Measurements from ENCODE around the gene FANCM.
"Not testable (repeated sequence)": the region's sequence is repeated elsewhere in the genome, so short reads cannot be mapped to it uniquely, and the experiment has no call there.

Gene FANCM

GRCh38 chr14:45212231-45212630 is 76.5 kb downstream of the FANCM start:
- in situ Hi-C loops (cut with MboI; ENCODE audit: low pct_unique_long_range_greater_than_20kb, low sequenced_read_pairs) = no loop called here
- no peak for DNase-seq

GRCh38 chr14:45213716-45214115 is 78.0 kb downstream of the FANCM start:
- DNase-seq; in situ Hi-C loops (cut with MboI; ENCODE audit: low pct_unique_long_range_greater_than_20kb, low sequenced_read_pairs): not testable (repeated sequence)

GRCh38 chr14:45214341-45214740 is 78.6 kb downstream of the FANCM start:
- in situ Hi-C loops (cut with MboI; ENCODE audit: low pct_unique_long_range_greater_than_20kb, low sequenced_read_pairs); DNase-seq: not testable (repeated sequence)

DNA sequence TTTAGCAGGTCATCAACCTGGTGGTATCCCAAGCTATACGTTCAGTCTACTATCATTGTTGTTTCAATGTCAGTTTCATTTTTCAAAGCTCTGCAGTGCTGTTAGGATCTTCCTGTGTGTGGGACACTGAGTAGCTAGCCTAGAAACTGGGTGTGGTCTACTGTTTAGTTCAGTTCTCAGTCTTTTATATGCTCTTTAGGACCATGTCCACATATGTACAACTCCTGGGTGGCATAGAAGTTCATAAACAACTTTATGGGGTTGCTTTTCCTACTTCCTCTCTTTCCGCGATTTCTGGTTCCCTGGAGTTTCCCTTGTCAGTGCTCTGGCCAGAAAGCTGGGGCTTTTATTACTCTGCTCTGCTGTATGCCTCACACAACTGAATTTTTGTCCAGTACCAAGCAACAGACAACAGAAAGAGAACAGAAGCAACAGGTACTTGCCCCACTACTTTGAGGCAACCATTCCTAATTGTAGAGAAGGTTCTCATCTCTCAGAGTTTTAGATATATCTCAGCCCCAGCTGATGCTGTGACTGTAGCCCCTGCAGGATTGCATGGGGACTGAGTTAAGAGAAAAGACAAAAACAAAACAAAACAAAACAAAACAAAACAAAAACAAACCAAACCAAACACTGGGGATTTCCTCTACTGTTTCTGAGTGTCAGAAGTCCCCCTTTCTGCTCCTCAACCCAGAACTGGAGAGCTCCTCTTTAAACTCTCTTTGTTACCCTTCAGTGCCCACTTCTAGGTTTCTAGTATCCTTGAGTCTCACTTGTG is 86.9 kb downstream of the FANCM start:
- in situ Hi-C loops (cut with MboI; ENCODE audit: low pct_unique_long_range_greater_than_20kb, low sequenced_read_pairs) = no loop called here
- no peak for DNase-seq

- DNase-seq = no peak
- in situ Hi-C loops (cut with MboI; ENCODE audit: low pct_unique_long_range_greater_than_20kb, low sequenced_read_pairs) = no loop called here
Measured at GRCh38 chr14:45227566-45227965, 91.8 kb downstream of the FANCM start.

GRCh38 chr14:45238988-45239387 is 103.3 kb downstream of the FANCM start:
- in situ Hi-C loops (cut with MboI; ENCODE audit: low pct_unique_long_range_greater_than_20kb, low sequenced_read_pairs) = no loop called here
- no peak for DNase-seq

DNA sequence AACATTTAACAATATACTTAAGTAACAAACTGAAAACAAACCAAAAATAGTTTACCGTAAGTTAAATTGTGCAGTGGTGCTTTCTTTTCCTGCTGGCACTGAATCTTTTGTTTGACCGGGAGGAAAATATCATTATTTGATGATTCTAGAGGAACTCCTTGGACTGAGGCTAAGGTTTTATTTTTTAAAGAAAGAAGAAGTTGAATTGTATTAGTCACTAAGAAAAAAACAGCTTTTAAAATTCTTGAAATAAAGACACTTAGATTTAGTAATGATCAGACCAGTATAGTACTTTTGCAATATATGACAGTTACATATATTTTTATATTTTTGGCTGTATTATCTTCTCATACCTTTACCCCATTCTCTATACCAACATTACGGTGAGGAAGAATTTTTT is 107.0 kb downstream of the FANCM start:
- no peak for DNase-seq
- in situ Hi-C loops (cut with MboI; ENCODE audit: low pct_unique_long_range_greater_than_20kb, low sequenced_read_pairs) = no loop called here

DNA sequence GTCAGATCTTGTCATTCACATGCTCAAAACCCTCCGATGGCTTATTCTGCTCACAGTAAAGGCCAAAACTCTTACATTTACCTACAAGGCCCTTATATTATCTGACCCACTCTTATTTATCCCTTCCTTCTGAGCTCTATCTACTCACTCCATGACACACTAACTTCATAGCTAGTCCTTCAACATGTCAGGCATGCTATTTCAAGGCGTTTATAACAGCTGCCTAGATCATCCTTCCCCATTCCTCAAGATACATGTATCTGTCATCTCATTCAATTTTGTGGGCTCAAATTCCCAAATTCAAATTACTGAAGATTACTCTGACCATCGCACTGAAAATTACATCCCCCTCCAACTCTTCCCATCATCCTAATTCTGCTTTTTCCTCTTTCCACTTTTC is 110.4 kb downstream of the FANCM start:
- in situ Hi-C loops (cut with MboI; ENCODE audit: low pct_unique_long_range_greater_than_20kb, low sequenced_read_pairs) = no loop called here

GRCh38 chr14:45246691-45247090 is 111.0 kb downstream of the FANCM start:
- in situ Hi-C loops (cut with MboI; ENCODE audit: low pct_unique_long_range_greater_than_20kb, low sequenced_read_pairs) = no loop called here
- DNase-seq = no peak

More for the DNA sequence above, 110.4 kb downstream of the FANCM start:
- no peak for DNase-seq

DNA sequence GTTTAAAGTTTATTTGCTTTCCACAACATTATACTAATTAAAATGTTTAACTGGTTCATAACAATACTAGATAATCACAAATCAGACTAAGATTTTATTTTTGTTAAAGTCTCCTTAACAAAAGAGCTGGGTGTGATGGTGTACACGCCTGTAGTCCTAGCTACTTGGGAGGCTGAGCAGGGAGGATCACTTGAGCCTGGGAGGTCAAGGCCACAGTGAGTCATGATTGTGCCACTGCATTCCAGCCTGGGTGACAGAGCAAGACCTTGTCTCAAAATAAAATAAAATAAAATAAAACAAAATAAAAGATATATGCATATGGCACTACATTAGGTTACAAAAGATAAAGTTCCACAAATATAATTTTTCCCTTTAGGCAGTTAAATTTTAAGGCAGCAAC is 111.7 kb downstream of the FANCM start:
- no peak for DNase-seq
- in situ Hi-C loops (cut with MboI; ENCODE audit: low pct_unique_long_range_greater_than_20kb, low sequenced_read_pairs) = no loop called here

- in situ Hi-C loops (cut with MboI; ENCODE audit: low pct_unique_long_range_greater_than_20kb, low sequenced_read_pairs) = loop anchor here (25.0 kb wide), 1 partner anchor 338 kb away; no protein-coding TSS in a partner anchor
Measured at GRCh38 chr14:45249856-45250575, 114.3 kb downstream of the FANCM start.

More at GRCh38 chr14:45249856-45250575, 114.3 kb downstream of the FANCM start:
- DNase-seq = peak; percentile 95

Measured in KBM-7 (cell line).